NCI-H2107 treated with DMSO at 0.1 percent for 48 hours (cell line): ENCODE measurements around the gene DFFA.
A peak's percentile ranks its signal among the peaks of the same experiment; 100 is the strongest.

Experiments used
- DNase-seq: peaks from one replicate; lab custom pipeline; 2025; ENCODE audit not compliant: unreplicated experiment; lab: John Stamatoyannopoulos, UW

The DFFA gene, protein sequence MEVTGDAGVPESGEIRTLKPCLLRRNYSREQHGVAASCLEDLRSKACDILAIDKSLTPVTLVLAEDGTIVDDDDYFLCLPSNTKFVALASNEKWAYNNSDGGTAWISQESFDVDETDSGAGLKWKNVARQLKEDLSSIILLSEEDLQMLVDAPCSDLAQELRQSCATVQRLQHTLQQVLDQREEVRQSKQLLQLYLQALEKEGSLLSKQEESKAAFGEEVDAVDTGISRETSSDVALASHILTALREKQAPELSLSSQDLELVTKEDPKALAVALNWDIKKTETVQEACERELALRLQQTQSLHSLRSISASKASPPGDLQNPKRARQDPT

GRCh38 chr1:10472220-10473144 is at the start of gene DFFA:
DFFA (minus strand) TSS chr1:10472529; CDS start chr1:10472458, 71 bp downstream.
- peak; percentile 68 for DNase-seq

GRCh38 chr1:10521537-10522157 is 49.3 kb upstream of the DFFA start:
- no peak for DNase-seq

GRCh38 chr1:10520952-10521351 is 48.6 kb upstream of the DFFA start:
- DNase-seq: no peak

GRCh38 chr1:10520497-10520896 is 48.2 kb upstream of the DFFA start:
- DNase-seq: no peak

- DNase-seq: no peak
Observed at GRCh38 chr1:10519016-10519417, 46.7 kb upstream of the DFFA start.

- DNase-seq: no peak
Observed at GRCh38 chr1:10517677-10517982, 45.3 kb upstream of the DFFA start.

- DNase-seq: no peak
Observed at GRCh38 chr1:10516925-10517676, 44.8 kb upstream of the DFFA start.

DNA sequence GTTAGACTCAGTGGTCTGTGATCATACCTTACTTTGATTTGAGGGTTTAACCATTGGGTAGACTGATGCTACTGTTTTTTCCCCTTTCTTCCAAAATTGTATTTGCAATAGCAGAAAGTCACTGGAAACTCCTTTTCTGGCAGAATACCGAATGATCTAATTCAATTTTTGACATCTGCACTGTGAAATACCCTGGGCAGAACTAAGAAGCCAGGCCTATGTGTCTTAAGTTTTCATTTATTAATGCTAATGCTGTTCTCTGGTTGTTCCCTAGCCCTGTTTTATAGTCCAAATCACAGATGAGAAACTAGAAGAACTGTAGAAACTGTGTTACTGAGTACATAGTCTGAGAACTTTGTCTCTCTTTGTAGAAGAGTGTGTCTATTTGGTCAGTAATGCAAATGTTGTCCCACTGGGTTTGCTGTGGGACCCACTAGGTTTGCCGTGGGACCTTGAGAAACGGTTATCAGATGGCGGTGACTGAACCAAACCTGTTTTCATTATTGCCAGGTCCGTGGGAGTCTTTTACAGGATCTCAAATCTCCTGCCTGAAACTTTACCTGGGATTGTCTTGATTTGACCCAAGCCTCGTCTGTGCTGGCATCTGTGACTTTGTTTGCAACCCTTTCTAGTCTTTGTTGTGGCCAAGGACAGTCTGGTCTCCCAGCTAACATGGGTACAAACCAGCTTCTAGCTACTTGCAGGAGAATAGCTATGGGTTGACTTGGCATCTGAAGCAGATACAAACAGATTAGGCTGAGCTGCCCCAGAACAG is 43.8 kb upstream of the DFFA start:
- no peak for DNase-seq

DNA sequence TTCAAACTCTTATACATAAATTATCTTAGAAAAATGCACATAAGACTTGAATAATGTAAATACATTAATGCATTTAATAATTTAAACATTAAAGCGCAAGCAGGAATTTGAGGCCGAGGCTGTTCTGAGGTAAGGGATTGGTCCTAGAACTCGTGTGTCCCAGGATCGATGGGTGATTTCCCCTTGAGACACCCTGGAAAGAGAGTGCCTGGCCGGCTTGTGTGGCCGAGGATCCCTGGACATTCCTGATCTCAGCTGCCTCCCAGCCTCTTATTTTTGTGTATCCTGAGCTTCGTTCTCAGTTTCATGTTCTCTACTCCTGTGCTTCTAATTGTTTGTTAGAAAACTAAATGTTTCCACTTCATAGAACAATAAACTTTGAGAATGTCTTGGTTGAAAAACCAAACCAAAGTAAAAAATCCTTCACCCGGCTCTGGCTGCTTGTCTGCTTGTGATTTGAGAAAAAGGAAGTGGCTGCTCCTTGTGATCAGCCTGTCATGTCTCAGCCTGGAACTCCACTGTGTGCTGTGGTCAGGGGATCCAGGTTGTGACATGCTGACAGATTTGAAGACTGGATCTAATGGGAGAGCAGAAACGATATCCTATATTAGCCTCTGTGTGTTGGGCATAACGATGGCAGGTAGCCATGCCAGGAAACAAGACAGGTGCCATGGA is 43.1 kb upstream of the DFFA start:
- DNase-seq: no peak

DNA sequence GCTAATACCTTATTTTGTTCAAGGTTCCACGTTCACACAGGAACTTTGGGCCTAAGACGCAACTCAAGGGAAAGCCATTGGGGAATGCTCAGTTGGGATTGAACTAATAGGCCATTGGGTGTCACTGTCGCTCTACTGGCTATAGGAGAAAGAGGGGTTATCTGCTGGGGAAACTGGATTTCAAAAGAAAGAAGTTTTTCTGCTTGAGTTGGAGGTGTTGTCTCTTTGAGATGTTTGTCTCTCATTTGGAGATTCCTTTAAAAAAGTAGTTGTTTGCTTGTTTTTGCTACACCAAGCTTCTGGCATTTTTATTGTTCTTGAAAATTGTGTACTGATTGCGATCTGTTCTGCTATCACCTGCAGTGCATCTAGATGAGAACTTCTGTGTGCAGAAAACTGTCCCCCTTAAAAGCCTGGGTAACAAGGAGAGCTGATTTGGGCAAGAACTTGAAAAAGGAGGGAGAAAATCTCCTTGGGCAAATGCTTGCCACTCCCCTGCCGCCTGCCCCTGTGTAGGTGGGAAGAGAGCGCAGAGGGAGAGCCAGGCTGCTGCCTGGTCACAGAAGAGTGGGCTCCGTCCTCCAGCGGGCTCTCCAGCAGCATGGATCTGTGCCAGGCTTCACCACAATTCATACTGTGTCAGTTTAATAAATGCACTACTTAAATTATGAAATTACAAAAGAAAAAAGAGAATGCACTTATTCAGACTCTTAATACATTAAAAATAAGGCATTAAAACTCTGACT is 42.3 kb upstream of the DFFA start:
- no peak for DNase-seq

GRCh38 chr1:10513199-10513598 is 40.9 kb upstream of the DFFA start:
- no peak for DNase-seq

GRCh38 chr1:10511494-10511885 is 39.2 kb upstream of the DFFA start:
- no peak for DNase-seq

DNA sequence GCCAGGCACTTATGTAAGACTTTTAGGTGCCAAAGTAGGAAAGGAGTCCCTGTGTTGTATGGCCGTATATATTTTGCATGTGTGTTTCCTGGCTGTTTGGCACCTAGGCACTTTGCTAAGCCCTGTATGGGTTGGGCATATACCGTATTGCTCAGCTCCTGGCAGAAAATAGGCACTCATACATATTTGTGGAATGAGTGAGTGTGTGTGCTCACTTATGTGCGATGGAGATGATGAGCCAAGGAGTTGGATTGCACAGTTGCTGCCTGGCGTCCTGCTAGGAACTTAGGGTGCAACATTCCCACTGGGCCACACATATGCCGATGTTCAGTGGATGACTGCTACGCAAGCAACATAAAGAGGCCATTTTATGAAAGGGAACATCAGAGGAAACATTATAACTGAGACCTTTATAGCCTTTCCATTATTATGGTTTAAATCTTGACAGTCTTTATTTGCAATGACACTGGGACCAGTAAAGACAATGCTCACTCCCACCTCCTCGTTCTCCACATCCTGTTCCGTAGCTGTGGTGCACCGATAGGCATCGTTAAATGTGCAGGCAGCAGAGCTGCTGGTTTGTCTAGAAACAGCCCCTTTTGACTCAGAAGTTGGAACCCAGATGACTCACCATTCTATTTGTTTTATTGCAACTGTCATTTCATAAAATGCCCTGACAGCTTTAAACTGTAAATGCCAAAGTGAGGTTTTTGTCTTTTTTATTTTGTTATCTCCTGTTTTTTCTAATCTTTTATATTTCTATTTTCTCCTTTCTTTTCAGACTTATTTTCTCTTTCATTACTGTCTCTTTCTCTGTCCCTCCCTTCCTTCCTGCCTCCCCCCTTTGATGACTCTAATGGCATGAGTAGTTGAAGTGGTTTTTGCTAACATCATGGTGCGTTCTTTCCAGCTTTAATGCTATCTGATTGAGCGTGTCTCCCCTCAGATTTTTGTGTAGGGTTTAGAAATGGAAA is 38.5 kb upstream of the DFFA start:
- no peak for DNase-seq

DNA sequence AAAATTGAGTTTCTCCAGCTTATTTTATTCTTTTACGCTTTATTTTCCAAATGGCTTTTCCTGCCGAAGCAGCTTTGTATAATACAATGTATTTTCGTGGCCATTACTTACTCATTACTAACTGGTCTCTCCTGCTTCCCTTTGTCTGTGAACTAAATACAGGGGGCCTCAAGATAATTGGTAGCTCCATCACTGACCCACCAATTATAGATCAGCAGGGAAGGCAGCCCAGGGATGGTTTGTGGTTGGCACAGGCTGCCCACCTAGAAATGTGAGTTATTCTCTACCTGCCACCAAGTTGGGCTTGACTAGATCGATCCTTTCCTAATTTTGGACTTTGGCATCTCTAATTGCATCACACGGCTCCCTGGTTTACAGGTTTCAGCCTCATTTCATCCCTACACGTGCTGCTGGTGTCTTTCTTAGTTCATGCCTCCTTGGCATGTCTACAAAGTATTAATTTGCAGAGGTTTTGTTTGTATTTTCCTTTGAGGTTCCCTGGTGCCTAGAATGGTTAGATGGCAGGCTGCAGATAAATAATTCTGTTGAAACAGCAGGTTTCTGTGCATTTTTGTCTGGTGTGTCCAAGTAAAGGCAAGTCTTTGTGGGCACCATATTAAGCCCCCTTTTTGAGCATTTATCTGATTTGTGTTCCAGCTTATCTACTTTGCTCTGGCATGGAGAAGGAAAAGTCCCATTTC is 37.6 kb upstream of the DFFA start:
- DNase-seq: no peak

DNA sequence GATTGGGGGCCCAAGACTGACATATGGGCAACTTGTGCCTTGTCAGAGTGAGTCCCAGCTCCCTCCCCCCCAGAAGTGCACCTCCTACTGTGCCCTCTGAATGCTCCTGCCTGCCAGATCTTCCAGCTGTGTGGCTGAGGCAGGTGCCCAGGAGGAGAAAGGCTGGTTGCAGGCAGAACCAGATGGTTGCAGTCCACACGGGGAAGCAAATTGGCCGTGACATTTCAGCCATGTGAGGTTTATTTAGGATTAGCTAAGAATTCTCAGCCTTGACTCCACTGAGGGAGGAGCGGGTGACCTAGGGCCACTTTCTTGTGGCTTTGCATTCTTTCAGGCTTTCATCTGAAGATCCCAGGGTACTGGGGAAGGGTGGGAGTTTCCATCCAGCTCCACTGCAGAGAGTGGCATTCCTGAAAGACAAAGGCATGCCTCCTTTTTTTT is 36.2 kb upstream of the DFFA start:
- DNase-seq: no peak

DNA sequence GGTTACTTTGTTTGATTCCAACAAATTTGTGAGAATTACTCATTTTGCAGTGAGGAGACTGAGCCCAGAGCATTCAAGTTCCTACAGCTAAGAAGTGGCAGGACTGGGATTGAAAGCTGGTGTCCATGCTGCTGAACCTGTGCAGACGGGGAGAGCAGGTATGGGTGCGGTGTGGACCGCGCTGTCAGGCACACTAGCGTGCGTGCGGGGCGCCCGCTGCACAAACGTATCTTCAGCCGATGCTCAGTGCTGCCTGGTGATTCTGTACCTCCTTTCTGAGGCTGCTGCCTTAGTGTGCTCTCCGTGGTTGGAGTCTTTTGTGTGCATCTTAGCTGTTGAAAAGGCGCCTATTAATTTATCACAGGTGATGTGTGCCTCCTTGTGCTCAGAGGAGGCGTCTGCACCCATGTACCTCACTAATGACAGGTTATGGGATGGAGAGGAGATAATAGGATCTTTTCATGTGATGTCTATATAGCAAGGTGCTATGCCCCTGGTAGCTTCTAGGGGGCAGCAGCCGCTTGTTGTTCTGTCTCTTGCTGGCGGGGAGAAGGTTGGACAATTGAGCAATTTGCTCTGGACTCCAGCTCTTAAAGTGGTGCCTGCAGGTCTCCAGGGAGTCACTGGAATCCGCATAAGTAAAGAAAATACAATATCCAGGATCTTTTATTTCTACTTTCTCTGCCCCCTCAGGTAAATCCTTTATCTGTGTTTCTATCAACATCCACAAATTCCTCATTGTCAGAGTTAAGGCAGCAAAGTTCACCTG is 35.0 kb upstream of the DFFA start:
- peak; percentile 79 for DNase-seq

GRCh38 chr1:10506677-10507047 is 34.3 kb upstream of the DFFA start:
- no peak for DNase-seq
